HEK293T (cell line): ENCODE measurements around the gene DDX56.
"Not testable (repeated sequence)": the region's sequence is repeated elsewhere in the genome, so short reads cannot be mapped to it uniquely, and the experiment has no call there.

Source experiments
- CTCF ChIA-PET: fragments of 350-600 bp; formaldehyde crosslinking; extraction: SDS; loops from one replicate; lab custom pipeline; 2021; ENCODE audit warnings: antibody characterized with exemption, inconsistent platforms; lab: Yijun Ruan, JAX
- POLR2A ChIA-PET: fragments of 350-600 bp; formaldehyde crosslinking; extraction: SDS; loops from one replicate; lab custom pipeline; 2020; ENCODE audit warnings: antibody characterized with exemption, inconsistent platforms; lab: Yijun Ruan, JAX
- DNase-seq: peaks from one replicate; pipeline ENCODE4 v3.0.0; 2012; ENCODE audit warnings: mixed read lengths; ENCODE audit errors: extremely low spot score
- ARNT ChIP-seq: fragments of 450-650 bp; IDR thresholded peaks from 2 replicates; pipeline ENCODE4 v1.6.1; 2017; ENCODE audit warnings: mild to moderate bottlenecking
- BHLHE40 ChIP-seq: fragments of 450-650 bp; IDR thresholded peaks from 2 replicates; pipeline ENCODE4 v1.6.1; 2016; ENCODE audit warnings: mild to moderate bottlenecking, moderate library complexity, borderline replicate concordance
- CTBP1 ChIP-seq: fragments of 450-650 bp; IDR thresholded peaks from 2 replicates; pipeline ENCODE4 v1.6.1; 2016; ENCODE audit warnings: borderline replicate concordance
- ELF4 ChIP-seq: fragments of 450-650 bp; IDR thresholded peaks from 2 replicates; pipeline ENCODE4 v1.6.1; 2017; ENCODE audit warnings: antibody characterized with exemption
- FOXA1 ChIP-seq: fragments of 450-650 bp; IDR thresholded peaks from 2 replicates; pipeline ENCODE4 v1.6.1; 2016; ENCODE audit warnings: mild to moderate bottlenecking
- FOXK2 ChIP-seq: fragments of 450-650 bp; IDR thresholded peaks from 2 replicates; pipeline ENCODE4 v1.6.1; 2016; ENCODE audit warnings: mild to moderate bottlenecking
- FOXM1 ChIP-seq: fragments of 450-650 bp; IDR thresholded peaks from 2 replicates; pipeline ENCODE4 v1.6.1; 2017; ENCODE audit warnings: mild to moderate bottlenecking, borderline replicate concordance
- HDGF ChIP-seq: fragments of 450-650 bp; IDR thresholded peaks from 2 replicates; pipeline ENCODE4 v1.6.1; 2017; ENCODE audit warnings: antibody characterized with exemption, borderline replicate concordance
- L3MBTL2 ChIP-seq: fragments of 450-650 bp; conservative IDR thresholded peaks from 2 replicates; pipeline ENCODE4 v1.6.1; 2016; ENCODE audit warnings: mild to moderate bottlenecking
- LEF1 ChIP-seq: fragments of 450-650 bp; IDR thresholded peaks from 2 replicates; pipeline ENCODE4 v1.6.1; 2017; ENCODE audit warnings: mild to moderate bottlenecking, borderline replicate concordance
- NFRKB ChIP-seq: fragments of 450-650 bp; IDR thresholded peaks from 2 replicates; pipeline ENCODE4 v1.6.1; 2016; ENCODE audit warnings: mild to moderate bottlenecking, moderate library complexity
- SP1 ChIP-seq: fragments of 450-650 bp; IDR thresholded peaks from 2 replicates; pipeline ENCODE4 v1.6.1; 2017
- SUZ12 ChIP-seq: fragments of 450-650 bp; IDR thresholded peaks from 2 replicates; pipeline ENCODE4 v1.6.1; 2016; ENCODE audit warnings: mild to moderate bottlenecking
- TARDBP ChIP-seq: fragments of 450-650 bp; IDR thresholded peaks from 2 replicates; pipeline ENCODE4 v1.6.1; 2016
- ZNF384 ChIP-seq: fragments of 450-650 bp; IDR thresholded peaks from 2 replicates; pipeline ENCODE4 v1.6.1; 2016
- TF ChIP-seq, protein P1 (sequence below): fragments of 450-650 bp; IDR thresholded peaks from 2 replicates; pipeline ENCODE4 v1.6.1; 2016

DDX56 gene

DNA sequence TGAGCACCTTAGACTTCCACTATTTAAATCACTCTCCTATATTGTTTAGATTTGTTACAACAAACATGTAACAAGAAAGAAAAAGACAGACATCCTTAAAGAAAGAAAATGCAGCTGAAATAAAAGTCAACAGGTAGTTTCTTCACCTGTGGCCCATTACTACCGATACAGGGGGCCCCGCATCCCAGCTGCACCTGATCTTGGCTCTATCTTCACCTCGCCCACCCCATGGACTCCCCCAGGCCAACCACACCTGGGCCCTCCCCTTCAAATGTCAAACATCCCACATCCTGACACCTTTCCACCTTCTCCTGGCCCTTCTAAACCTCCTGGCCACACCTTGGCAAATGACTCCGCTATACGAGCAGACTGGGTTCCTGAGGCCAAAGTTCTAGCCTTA, 7.0 kb downstream of the DDX56 start:
- TF ChIP-seq ARNT, result no peak
- TF ChIP-seq FOXM1, result no peak
- no peak for TF ChIP-seq SP1
- no peak for TF ChIP-seq BHLHE40
- no peak for TF ChIP-seq TARDBP
- no peak for TF ChIP-seq LEF1
- TF ChIP-seq L3MBTL2, result no peak
- TF ChIP-seq, protein P1, sequence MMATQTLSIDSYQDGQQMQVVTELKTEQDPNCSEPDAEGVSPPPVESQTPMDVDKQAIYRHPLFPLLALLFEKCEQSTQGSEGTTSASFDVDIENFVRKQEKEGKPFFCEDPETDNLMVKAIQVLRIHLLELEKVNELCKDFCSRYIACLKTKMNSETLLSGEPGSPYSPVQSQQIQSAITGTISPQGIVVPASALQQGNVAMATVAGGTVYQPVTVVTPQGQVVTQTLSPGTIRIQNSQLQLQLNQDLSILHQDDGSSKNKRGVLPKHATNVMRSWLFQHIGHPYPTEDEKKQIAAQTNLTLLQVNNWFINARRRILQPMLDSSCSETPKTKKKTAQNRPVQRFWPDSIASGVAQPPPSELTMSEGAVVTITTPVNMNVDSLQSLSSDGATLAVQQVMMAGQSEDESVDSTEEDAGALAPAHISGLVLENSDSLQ, result no peak
- TF ChIP-seq ZNF384, result no peak
- no peak for TF ChIP-seq NFRKB
- no peak for TF ChIP-seq FOXA1
- no peak for TF ChIP-seq HDGF
- TF ChIP-seq ELF4, result no peak
- no peak for TF ChIP-seq SUZ12
- TF ChIP-seq CTBP1, result no peak
- no peak for TF ChIP-seq FOXK2
- DNase-seq, result no peak
- POLR2A ChIA-PET, result interaction anchor here (1.0 kb wide), 1 partner anchor 19 kb away, joined by 3 read pairs; no protein-coding TSS in a partner anchor
- CTCF ChIA-PET, result no interaction called here

DNA sequence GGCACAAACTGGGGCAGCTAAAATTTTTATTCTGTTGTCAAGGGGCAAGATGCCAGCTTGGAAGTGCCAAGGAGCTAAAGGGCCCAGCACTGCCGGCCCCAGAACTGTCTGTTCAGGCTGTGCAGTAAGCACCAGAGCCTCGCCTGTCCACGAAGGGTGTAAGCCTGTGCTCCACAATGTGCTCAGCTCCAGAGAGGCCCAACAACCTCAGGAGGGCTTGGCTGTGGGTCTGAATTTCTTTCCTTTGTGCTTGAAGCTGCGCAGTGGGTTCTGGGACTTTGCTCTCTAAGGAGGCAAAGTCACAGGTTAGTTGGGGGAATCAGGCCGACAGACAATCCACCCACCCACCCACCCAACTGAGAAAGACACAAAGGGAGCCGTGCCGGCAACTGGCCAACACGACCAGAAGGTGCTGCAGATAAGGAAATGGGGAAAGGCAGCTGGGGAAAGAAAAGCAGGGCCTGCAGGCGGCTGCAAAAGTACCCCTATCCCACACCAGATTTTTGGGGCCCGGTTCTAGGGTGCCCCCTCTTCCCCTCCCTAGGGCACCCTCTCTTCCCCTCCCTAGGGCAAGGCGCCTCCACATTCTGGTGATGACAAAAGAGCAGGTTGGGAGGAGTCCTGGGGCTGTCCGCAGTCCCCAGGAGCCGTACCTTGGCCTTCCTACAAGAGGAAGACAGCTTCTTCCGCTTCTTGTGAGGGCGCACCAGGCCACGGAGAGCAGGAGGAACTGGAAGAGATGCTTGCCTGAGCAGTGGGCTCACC, 7.7 kb downstream of the DDX56 start:
- ChIA-PET CTCF (interaction anchor here (0.8 to 1.9 kb wide), 7 partner anchors 8 to 325 kb away, joined by 3 to 10 read pairs (median 5); partner anchors contain the start of genes DDX56 and NUDCD3), POLR2A (interaction anchor here (0.6 to 3.6 kb wide), 10 partner anchors 7 to 442 kb away, joined by 3 to 41 read pairs (median 4); partner anchors contain the start of genes DDX56, H2AZ2, NUDCD3 and TMED4)
- DNase-seq, result no peak
- TF ChIP-seq L3MBTL2, result no peak
- TF ChIP-seq FOXA1, result no peak
- TF ChIP-seq SP1, result no peak
- TF ChIP-seq LEF1, result no peak
- no peak for TF ChIP-seq TARDBP
- no peak for TF ChIP-seq ZNF384
- TF ChIP-seq CTBP1, result no peak
- no peak for TF ChIP-seq NFRKB
- TF ChIP-seq, protein P1, result no peak
- no peak for TF ChIP-seq ELF4
- TF ChIP-seq ARNT, result no peak
- TF ChIP-seq FOXM1, result no peak
- no peak for TF ChIP-seq SUZ12

DNA sequence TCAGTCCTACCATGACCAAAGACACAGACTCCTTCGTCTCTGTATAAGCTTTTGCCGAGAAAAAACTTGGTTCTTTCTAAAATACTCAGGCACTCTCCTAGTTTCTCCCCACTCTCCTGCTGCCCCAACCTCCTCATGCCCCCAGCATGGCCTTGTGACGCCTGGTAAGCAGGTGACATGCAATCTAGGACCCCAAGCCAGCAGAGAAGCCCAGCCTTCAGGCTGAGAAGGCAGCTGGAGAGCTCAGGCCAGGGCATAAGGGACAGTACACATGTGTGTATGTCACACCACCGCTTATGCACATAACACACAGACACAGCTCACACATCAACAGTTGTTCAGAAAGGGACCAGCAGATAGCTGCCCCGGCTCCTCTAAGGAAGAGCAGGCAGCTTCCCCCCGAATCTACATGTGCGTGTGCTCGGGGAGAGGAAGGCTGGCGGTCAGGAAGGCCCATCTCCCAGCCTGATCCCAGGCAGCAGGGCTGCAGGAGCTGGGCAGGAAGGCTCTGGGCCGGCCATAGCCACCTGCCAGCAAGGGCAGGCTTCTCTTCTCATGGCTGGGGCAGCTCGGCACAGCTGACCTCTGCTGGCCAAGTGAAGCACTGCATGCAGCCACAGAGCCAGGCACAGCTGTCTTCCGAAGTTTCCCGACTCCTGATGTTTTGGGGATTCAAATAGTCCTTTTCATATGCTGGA, 8.5 kb downstream of the DDX56 start:
- ChIA-PET POLR2A (interaction anchor here (0.6 to 3.6 kb wide), 10 partner anchors 8 to 441 kb away, joined by 3 to 41 read pairs (median 4); partner anchors contain the start of genes DDX56, H2AZ2, NUDCD3 and TMED4), CTCF (interaction anchor here (0.5 to 1.9 kb wide), 9 partner anchors 9 to 325 kb away, joined by 3 to 10 read pairs (median 4); partner anchors contain the start of genes DDX56 and NUDCD3)
- DNase-seq, result peak; percentile 82
- TF ChIP-seq NFRKB (no peak), HDGF (peak; percentile 72; the same call in 1 of the 2 replicates)

DNA sequence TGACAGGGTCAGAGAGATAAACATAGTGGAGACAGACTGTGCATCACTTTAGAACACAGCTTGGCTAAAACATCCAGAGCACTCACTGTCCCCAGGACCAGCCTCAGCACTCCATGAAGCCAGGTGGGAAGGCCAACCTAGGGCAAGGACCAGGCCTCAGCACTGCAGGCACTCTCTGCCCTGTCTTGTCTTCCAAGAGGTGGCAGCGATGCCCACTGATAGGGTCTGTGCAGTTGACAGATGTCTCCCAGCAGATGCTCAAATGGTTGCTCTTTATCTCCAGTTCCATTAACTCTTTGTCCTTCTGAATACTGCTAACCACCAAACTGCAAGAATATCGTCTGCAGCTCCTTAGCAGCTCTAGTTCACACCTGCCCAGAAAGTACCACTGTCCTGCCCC, 9.1 kb downstream of the DDX56 start:
- no peak for DNase-seq
- CTCF ChIA-PET, result interaction anchor here (0.5 to 1.9 kb wide), 6 partner anchors 9 to 324 kb away, joined by 3 to 10 read pairs (median 5); partner anchors contain the start of gene DDX56
- POLR2A ChIA-PET, result interaction anchor here (0.9 to 3.6 kb wide), 5 partner anchors 8 to 74 kb away, joined by 3 to 41 read pairs (median 5); partner anchors contain the start of genes DDX56 and NUDCD3
- no peak for TF ChIP-seq TARDBP
- no peak for TF ChIP-seq FOXA1
- TF ChIP-seq ZNF384, result no peak
- TF ChIP-seq SUZ12, result no peak
- TF ChIP-seq HDGF, result no peak
- no peak for TF ChIP-seq ELF4
- TF ChIP-seq SP1, result no peak
- TF ChIP-seq, protein P1, result no peak
- TF ChIP-seq LEF1, result no peak
- no peak for TF ChIP-seq CTBP1
- TF ChIP-seq FOXM1, result no peak
- no peak for TF ChIP-seq ARNT
- TF ChIP-seq FOXK2, result no peak
- TF ChIP-seq NFRKB, result no peak
- TF ChIP-seq BHLHE40, result no peak
- no peak for TF ChIP-seq L3MBTL2

DNA sequence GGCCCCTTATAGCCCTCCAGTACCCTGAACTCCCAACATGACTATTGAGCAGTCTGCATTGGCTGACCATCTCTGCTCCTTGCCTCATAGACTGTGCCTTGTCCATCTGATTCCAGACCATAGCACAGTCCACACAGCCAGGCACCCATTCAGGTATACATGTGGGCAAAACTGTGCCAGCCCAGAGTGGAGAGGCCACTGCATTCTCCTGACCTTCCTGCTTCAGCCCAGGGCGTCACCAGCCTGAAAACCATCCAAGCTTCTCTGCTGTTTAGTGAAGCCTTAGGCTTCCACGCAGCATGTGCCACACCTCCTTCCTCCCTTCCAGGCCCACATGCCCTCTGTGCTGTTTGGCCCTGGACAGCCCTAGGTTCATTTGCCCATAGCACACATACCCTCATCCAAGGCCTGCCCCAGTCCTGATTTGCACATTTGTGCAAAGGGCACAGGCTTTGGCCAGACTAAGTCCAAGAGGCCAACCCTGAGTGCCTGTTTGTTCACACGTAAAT, 10.5 kb downstream of the DDX56 start:
- no peak for DNase-seq
- ChIA-PET POLR2A (interaction anchor here (3.6 kb wide), 1 partner anchor 10 kb away, joined by 41 read pairs; the partner anchor contains the start of gene DDX56), CTCF (no interaction called here)
- TF ChIP-seq FOXA1, result no peak
- no peak for TF ChIP-seq L3MBTL2
- TF ChIP-seq BHLHE40, result no peak
- no peak for TF ChIP-seq TARDBP
- TF ChIP-seq FOXM1, result no peak
- TF ChIP-seq NFRKB, result no peak
- TF ChIP-seq, protein P1, result no peak
- no peak for TF ChIP-seq FOXK2

DNA sequence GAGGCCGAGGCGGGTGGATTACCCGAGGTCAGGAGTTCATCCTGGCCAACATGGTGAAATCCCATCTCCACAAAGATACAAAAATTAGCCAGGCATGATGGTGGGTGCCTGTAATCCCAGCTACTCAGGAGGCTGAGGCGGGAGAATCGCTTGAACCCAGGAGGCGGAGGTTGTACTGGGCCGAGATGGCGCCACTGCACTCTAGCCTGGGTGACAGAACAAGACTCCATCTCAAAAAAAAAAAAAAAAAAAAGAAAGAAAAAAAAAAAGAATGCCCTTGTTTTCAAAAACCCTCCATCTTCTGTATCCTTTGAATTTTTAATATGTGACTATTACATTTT, 11.1 kb downstream of the DDX56 start:
- DNase-seq, CTCF ChIA-PET: not testable (repeated sequence)
- POLR2A ChIA-PET, result interaction anchor here (1.0 to 3.6 kb wide), 2 partner anchors 8 to 10 kb away, joined by 3 to 41 read pairs; partner anchors contain the start of gene DDX56
